OCI-LY7 (cell line): ENCODE measurements around the gene HIVEP3. TPM values are rescaled to one million over a fixed set of nuclear protein-coding genes. Genes with fewer than 3 reads are reported as not detected.

Experiments
- BruUV-seq: library from RNA; stranded (reverse); fragments of 400-500 nt; replicated peaks from 2 replicates; lab custom pipeline; 2021; lab: Mats Ljungman, UMichigan
- CTCF ChIA-PET: fragments of 300-600 bp; sonication (Branson Sonifier 250); formaldehyde crosslinking; loops from one replicate; lab custom pipeline; 2022; ENCODE audit warnings: antibody characterized with exemption; ENCODE audit not compliant: unreplicated experiment; lab: Charles Lee
- POLR2A ChIA-PET: fragments of 300-600 bp; sonication (Branson Sonifier 250); formaldehyde crosslinking; loops from one replicate; lab custom pipeline; 2022; ENCODE audit warnings: antibody characterized with exemption; lab: Charles Lee
- DNase-seq: peaks from one replicate; pipeline ENCODE4 v3.0.0-alpha.2; 2015; ENCODE audit warnings: low spot score
- H2AFZ ChIP-seq: fragments of 200-600 bp; sonication (generic), shearing (Covaris generic); 2 replicates; pipeline ENCODE4 v1.6.1; 2014; ENCODE audit warnings: mild to moderate bottlenecking, antibody characterized with exemption, low read length, moderate library complexity
- H3K27ac ChIP-seq: fragments of 200-600 bp; sonication (generic); 2 replicates; pipeline ENCODE4 v1.5.1; 2014; ENCODE audit warnings: mixed run types, low read depth, mild to moderate bottlenecking, moderate library complexity, low read length, inconsistent platforms; ENCODE audit not compliant: poor library complexity, severe bottlenecking
- H3K36me3 ChIP-seq: fragments of 200-600 bp; sonication (generic); 2 replicates; pipeline ENCODE4 v1.6.1; 2014; ENCODE audit warnings: mild to moderate bottlenecking, antibody characterized with exemption, low read length, moderate library complexity, mixed read lengths; ENCODE audit not compliant: insufficient read depth
- H3K4me1 ChIP-seq: fragments of 200-600 bp; sonication (generic); 2 replicates; pipeline ENCODE4 v1.5.1; 2014; ENCODE audit warnings: mild to moderate bottlenecking, low read length; ENCODE audit not compliant: insufficient read depth, poor library complexity, severe bottlenecking
- H3K4me2 ChIP-seq: fragments of 200-600 bp; sonication (generic); 2 replicates; pipeline ENCODE4 v1.6.1; 2014; ENCODE audit warnings: mild to moderate bottlenecking, low read length
- H3K4me3 ChIP-seq: fragments of 200-600 bp; sonication (generic); 2 replicates; pipeline ENCODE4 v1.5.1; 2014; ENCODE audit warnings: mild to moderate bottlenecking, low read depth, low read length; ENCODE audit not compliant: poor library complexity, severe bottlenecking
- H3K79me2 ChIP-seq: fragments of 200-600 bp; sonication (generic); 2 replicates; pipeline ENCODE4 v1.6.1; 2016; ENCODE audit warnings: low read depth, mild to moderate bottlenecking, low read length, moderate library complexity, mixed read lengths; ENCODE audit not compliant: insufficient read depth
- H3K9me2 ChIP-seq: fragments of 200-600 bp; sonication (generic); 2 replicates; pipeline ENCODE4 v1.6.1; 2016; ENCODE audit warnings: mild to moderate bottlenecking, low read length, mixed read lengths; ENCODE audit not compliant: insufficient read depth
- H3K9me3 ChIP-seq: fragments of 200-600 bp; sonication (generic); 2 replicates; pipeline ENCODE4 v1.6.1; 2014; ENCODE audit warnings: mild to moderate bottlenecking, mixed run types, low read length, mixed read lengths
- H4K20me1 ChIP-seq: fragments of 200-600 bp; sonication (generic); 2 replicates; pipeline ENCODE4 v1.6.1; 2014; ENCODE audit warnings: mild to moderate bottlenecking, antibody characterized with exemption, low read length, moderate library complexity, mixed read lengths; ENCODE audit not compliant: insufficient read depth
- CTCF ChIP-seq: fragments of 200-600 bp; sonication (generic); conservative IDR thresholded peaks from 2 replicates; pipeline ENCODE4 v1.5.1; 2014; ENCODE audit warnings: mild to moderate bottlenecking, antibody characterized with exemption, low read length, moderate library complexity, mixed read lengths
- EZH2phosphoT487 ChIP-seq: fragments of 200-600 bp; sonication (generic); IDR thresholded peaks from 2 replicates; pipeline ENCODE4 v1.6.1; 2018; ENCODE audit warnings: low read depth, borderline replicate concordance, mild to moderate bottlenecking, mixed run types, antibody characterized with exemption, low read length, moderate library complexity, mixed read lengths
- intact Hi-C: fragments of 100-400 bp; cut with micrococcal nuclease; formaldehyde crosslinking; loops from one replicate; pipeline ENCODE4 v1.10.0; 2022; ENCODE audit not compliant: unreplicated experiment
- total RNA-seq, 2 experiments: library from RNA; depleted of rRNA in 1 of 2; stranded (reverse); fragments of >200 nt in 1 of 2; shearing (Covaris generic) in 1 of 2; gene quantifications; 2 replicates each; pipeline ENCODE4 v1.2.3, GENCODE V29; 2014 to 2022

Gene HIVEP3
- total RNA-seq, 2 experiments from 2014 or later = 0.53 to 0.60 TPM

GRCh38 chr1:41864471-41865040 lies 54.2 kb downstream of the HIVEP3 start:
- ChIA-PET CTCF (interaction anchor here (0.5 kb wide), 1 partner anchor 1785 kb away, joined by 3 read pairs; the partner anchor contains the start of gene KDM4A), POLR2A (no interaction called here)
- H3K4me2 ChIP-seq = no peak overlapping the region
- H3K36me3 ChIP-seq = no peaks in the 10 kb centered on the region
- H3K27ac ChIP-seq = no peak overlapping the region
- no peaks in the 10 kb centered on the region for H3K9me2 ChIP-seq
- no peaks in the 10 kb centered on the region for H3K79me2 ChIP-seq
- no peaks in the 10 kb centered on the region for H4K20me1 ChIP-seq
- no peaks in the 10 kb centered on the region for H3K4me1 ChIP-seq
- TF ChIP-seq CTCF (no peak), EZH2phosphoT487 (no peak)
- no TSS peak for BruUV-seq
- no peak overlapping the region for H3K4me3 ChIP-seq
- no peaks in the 10 kb centered on the region for H3K9me3 ChIP-seq
- intact Hi-C loops = loop anchor here (10.0 kb wide), 2 partner anchors 110 to 350 kb away; no protein-coding TSS in a partner anchor
- no peak for DNase-seq
- H2AFZ ChIP-seq = no peak overlapping the region

- CTCF ChIA-PET = no interaction called here
- no TSS peak for BruUV-seq
- H3K4me2 ChIP-seq = no peak overlapping the region
- no peak overlapping the region for H3K4me3 ChIP-seq
- H3K79me2 ChIP-seq = no peaks in the 10 kb centered on the region
- no peak overlapping the region for H2AFZ ChIP-seq
- no peaks in the 10 kb centered on the region for H3K9me2 ChIP-seq
- no peaks in the 10 kb centered on the region for H4K20me1 ChIP-seq
- no peak for DNase-seq
- intact Hi-C loops = loop anchor here (10.0 kb wide), 2 partner anchors 109 to 349 kb away; no protein-coding TSS in a partner anchor
- TF ChIP-seq CTCF (no peak), EZH2phosphoT487 (no peak)
- H3K4me1 ChIP-seq = no peaks in the 10 kb centered on the region
- no peak overlapping the region for H3K27ac ChIP-seq
- POLR2A ChIA-PET = no interaction called here
- H3K36me3 ChIP-seq = no peaks in the 10 kb centered on the region
- no peaks in the 10 kb centered on the region for H3K9me3 ChIP-seq
Observed at GRCh38 chr1:41863718-41864117, 55.0 kb downstream of the HIVEP3 start.
